Prostate gland (tissue), 2 donors: ENCODE results near the gene CHCHD4. TPM values are rescaled to one million over a fixed set of nuclear protein-coding genes. Genes with fewer than 3 reads are reported as not detected.

Experiments
- DNase-seq: peaks from one replicate; pipeline ENCODE4 v3.0.0-alpha.2; 2019; ENCODE audit warnings: low spot score
- H3K27ac ChIP-seq, 2 donors: fragments of 200-600 bp; sonication (generic); 2 replicates each; pipeline ENCODE4 v1.5.1; 2017 to 2019
- H3K27me3 ChIP-seq: fragments of 200-600 bp; sonication (generic); replicated peaks from 2 replicates; pipeline ENCODE4 v1.5.1; 2019; ENCODE audit not compliant: insufficient read depth
- H3K36me3 ChIP-seq, 2 donors: fragments of 200-600 bp; sonication (generic); 1 replicate in 1 of 2; 2 replicates in 1 of 2; pipeline versions ENCODE4 v1.5.1 to v1.8.1; 2017 to 2019
- H3K4me1 ChIP-seq: fragments of 200-600 bp; sonication (generic); replicated peaks from 2 replicates; pipeline ENCODE4 v1.5.1; 2019
- H3K4me3 ChIP-seq, 2 donors: fragments of 200-600 bp; sonication (generic); 2 replicates each; pipeline ENCODE4 v1.5.1; 2017 to 2019
- H3K9me3 ChIP-seq: fragments of 200-600 bp; sonication (generic); 2 replicates; pipeline ENCODE4 v1.5.1; 2017
- CTCF ChIP-seq, 4 experiments: fragments of 200-600 bp in 2 of 4; fragments of 450-650 bp in 2 of 4; sonication (generic) in 2 of 4; IDR thresholded peaks; 1 replicate in 3 of 4; 2 replicates in 1 of 4; pipeline ENCODE4 v1.5.1; 2016 to 2019; ENCODE audit warnings: antibody characterized with exemption in 4 of 4, mild to moderate bottlenecking in 2 of 4, moderate library complexity in 2 of 4
- POLR2A ChIP-seq: fragments of 450-650 bp; IDR thresholded peaks from one replicate; pipeline ENCODE4 v1.6.1; 2016; ENCODE audit warnings: antibody characterized with exemption, mild to moderate bottlenecking
- POLR2AphosphoS5 ChIP-seq: sonication (generic); formaldehyde crosslinking; IDR thresholded peaks from one replicate; pipeline ENCODE4 v1.6.1; 2017; ENCODE audit warnings: antibody characterized with exemption
- WGBS: methylation state at CpG from one replicate; pipeline ENCODE4 v1.1.5; 2018; 5-methylcytosine and 5-hydroxymethylcytosine counted together
- intact Hi-C: fragments of 100-400 bp; cut with DNase I; formaldehyde crosslinking; loops from one replicate; pipeline ENCODE4 v1.14.2; 2022
- total RNA-seq, 2 donors: library from RNA; depleted of rRNA; stranded (reverse); fragments of >200 nt; gene quantifications; one replicate each; pipeline ENCODE4 v1.1.0, GENCODE V29; 2016

CHCHD4 gene
- total RNA-seq, 2 donors from 2014 or later = 12.1 to 14.8 TPM

GRCh38 chr3:14138109-14138877, 13.6 kb upstream of the CHCHD4 start:
- Histone ChIP-seq H3K9me3 (no peaks in the 10 kb centered on the region), H3K27me3 (no peaks in the 10 kb centered on the region), H3K27ac (no peak overlapping the region), H3K36me3 (peaks cover 15 to 21% of the 10 kb centered on the region in 2 donors), H3K4me1 (no peaks in the 10 kb centered on the region), H3K4me3 (no peak overlapping the region)
- TF ChIP-seq POLR2AphosphoS5 = no peak
- no peak for TF ChIP-seq POLR2A
- no peak for TF ChIP-seq CTCF (IDR thresholded peaks at IDR 0.05)
- intact Hi-C loops = no loop called here
- DNase-seq = no peak
- WGBS = 93% methylated on average over 16 of the region's 16 CpGs

GRCh38 chr3:14137445-14137844, 12.8 kb upstream of the CHCHD4 start:
- Histone ChIP-seq H3K36me3 (peaks cover 18 to 26% of the 10 kb centered on the region in 2 donors), H3K9me3 (no peaks in the 10 kb centered on the region), H3K27ac (no peak overlapping the region), H3K4me3 (no peak overlapping the region), H3K4me1 (no peaks in the 10 kb centered on the region), H3K27me3 (no peaks in the 10 kb centered on the region)
- intact Hi-C loops = no loop called here
- WGBS = 79% methylated on average over 2 of the region's 3 CpGs
- TF ChIP-seq POLR2A = no peak
- TF ChIP-seq CTCF (IDR thresholded peaks at IDR 0.05) = no peak
- TF ChIP-seq POLR2AphosphoS5 = no peak
- no peak for DNase-seq

- Histone ChIP-seq H3K9me3 (no peaks in the 10 kb centered on the region), H3K4me3 (no peak overlapping the region), H3K36me3 (peaks cover 18 to 31% of the 10 kb centered on the region in 2 donors), H3K4me1 (no peaks in the 10 kb centered on the region), H3K27me3 (no peaks in the 10 kb centered on the region), H3K27ac (no peak overlapping the region)
- no peak for TF ChIP-seq POLR2A
- TF ChIP-seq CTCF (IDR thresholded peaks at IDR 0.05) = no peak
- no peak for TF ChIP-seq POLR2AphosphoS5
- intact Hi-C loops = no loop called here
- 84% methylated on average over 3 of the region's 3 CpGs for WGBS
- no peak for DNase-seq
Observed at GRCh38 chr3:14137004-14137403, 12.3 kb upstream of the CHCHD4 start.

GRCh38 chr3:14135581-14135980, 10.9 kb upstream of the CHCHD4 start:
- no peaks in the 10 kb centered on the region for H3K4me1 ChIP-seq
- no peak for DNase-seq
- 86% methylated on average over 11 of the region's 11 CpGs for whole genome bisulfite sequencing
- H3K36me3 ChIP-seq = peaks cover 27 to 42% of the 10 kb centered on the region in 2 donors
- intact Hi-C loops = no loop called here
- H3K4me3 ChIP-seq = no peak overlapping the region
- H3K9me3 ChIP-seq = no peaks in the 10 kb centered on the region
- TF ChIP-seq CTCF (IDR thresholded peaks at IDR 0.05) = no peak
- no peak for TF ChIP-seq POLR2A
- H3K27ac ChIP-seq = no peak overlapping the region
- H3K27me3 ChIP-seq = no peaks in the 10 kb centered on the region

- no peaks in the 10 kb centered on the region for H3K27me3 ChIP-seq
- H3K4me3 ChIP-seq = no peak overlapping the region
- intact Hi-C loops = no loop called here
- no peak for TF ChIP-seq CTCF (IDR thresholded peaks at IDR 0.05)
- TF ChIP-seq POLR2AphosphoS5 = no peak
- no peak for TF ChIP-seq POLR2A
- H3K27ac ChIP-seq = no peak overlapping the region
- 96% methylated on average over 6 of the region's 6 CpGs for WGBS
- H3K36me3 ChIP-seq = peaks cover 29 to 42% of the 10 kb centered on the region in 2 donors
- no peaks in the 10 kb centered on the region for H3K4me1 ChIP-seq
- H3K9me3 ChIP-seq = no peaks in the 10 kb centered on the region
- DNase-seq = no peak
Observed at GRCh38 chr3:14134291-14134690, 9.6 kb upstream of the CHCHD4 start.
